ENCODE measurements around the gene ZNF532.

The ZNF532 gene

DNA sequence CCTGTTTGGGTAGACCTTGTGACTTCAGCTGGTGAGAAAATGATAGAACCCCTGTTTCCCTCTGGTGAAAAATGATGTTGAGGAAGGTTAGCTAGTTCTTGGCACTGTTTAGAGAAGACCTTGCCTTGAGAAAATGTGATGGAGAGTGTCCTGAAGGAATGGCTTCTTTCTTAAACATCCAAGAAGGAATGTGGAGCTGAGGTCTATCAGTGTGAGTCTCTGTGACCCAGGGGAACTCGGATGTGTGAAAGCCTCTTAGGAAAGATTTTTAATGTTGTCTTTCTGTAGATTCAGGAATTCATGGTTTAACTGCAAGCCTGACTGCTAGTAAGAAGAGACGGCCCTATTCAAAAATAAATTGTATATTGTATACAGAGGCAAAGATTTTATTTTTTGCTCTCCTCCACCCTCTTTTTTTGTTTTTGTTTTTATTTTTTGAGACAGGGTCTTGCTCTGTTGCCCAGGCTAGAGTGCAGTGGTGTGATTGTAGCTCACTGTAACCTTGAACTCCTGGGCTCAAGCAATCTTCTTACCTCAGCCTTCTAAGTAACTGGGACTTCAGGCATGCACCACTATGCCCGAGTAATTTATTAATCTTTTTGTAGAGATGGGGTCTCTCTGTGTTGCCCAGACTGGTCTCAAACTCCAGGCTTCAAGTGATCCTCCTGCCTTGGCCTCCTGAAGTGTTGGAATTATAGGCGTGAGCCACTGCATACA, 87.5 kb downstream of the ZNF532 start:
- DNase-seq, result no peak

- DNase-seq, result no peak
These were observed 88.2 kb downstream of the ZNF532 start for GRCh38 chr18:58952858-58953257.

DNA sequence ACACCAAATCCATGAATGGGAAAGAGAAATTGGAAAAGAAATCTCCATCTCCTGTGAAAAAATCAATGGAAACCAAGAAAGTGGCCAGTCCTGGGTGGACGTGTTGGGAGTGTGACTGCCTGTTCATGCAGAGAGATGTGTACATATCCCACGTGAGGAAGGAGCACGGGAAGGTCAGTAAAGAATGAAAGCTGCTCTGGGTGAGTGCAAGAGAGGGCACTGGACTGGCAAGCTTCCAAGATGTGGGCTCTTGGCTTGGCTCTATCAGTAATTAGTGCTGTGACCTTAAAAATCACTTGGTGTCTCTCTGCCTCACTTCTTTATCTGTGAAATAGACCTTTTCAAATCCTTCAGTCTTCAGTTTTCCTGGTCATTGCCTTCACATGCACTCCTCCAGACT, 89.0 kb downstream of the ZNF532 start:
- no peak for DNase-seq

- DNase-seq, result no peak
These were observed 90.3 kb downstream of the ZNF532 start for GRCh38 chr18:58955001-58955400.

DNA sequence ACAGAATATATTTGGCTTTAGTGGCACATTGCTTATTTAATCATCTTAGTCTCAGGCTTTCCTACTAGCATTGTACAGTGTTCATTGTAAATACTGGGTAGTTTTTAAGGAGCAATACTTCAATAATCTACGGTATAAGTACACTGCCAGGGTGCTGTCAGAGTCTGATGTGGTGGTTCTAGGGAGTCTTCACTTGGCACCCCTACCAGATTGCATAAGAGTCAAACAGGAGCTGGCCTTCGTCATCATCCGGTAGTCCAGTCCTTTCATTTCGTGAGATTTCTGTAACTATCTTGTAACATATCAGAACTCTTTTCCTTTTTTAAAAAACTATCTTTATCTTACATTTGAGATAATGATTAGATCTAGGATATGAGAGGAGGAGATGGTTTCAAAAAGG, 91.1 kb downstream of the ZNF532 start:
- no peak for DNase-seq

DNA sequence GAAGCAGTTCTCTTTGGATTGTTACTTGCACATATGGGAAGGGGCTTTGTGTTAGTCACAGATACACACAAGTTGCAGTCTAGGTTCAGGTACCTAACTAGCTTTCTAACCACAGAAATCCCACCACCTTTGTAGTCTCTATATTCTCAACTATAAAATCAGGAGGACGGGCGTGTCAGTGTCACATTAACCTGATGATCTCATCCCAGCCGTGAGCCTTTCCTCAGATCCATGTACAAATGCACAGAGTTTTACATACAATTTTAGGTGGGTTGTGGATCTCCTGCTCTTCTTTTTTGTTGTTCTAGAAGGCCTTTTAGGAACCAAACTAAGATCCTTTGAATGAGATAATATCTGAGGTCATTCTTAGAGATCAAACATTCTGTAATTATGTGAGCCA, 94.0 kb downstream of the ZNF532 start:
- DNase-seq, result no peak

DNA sequence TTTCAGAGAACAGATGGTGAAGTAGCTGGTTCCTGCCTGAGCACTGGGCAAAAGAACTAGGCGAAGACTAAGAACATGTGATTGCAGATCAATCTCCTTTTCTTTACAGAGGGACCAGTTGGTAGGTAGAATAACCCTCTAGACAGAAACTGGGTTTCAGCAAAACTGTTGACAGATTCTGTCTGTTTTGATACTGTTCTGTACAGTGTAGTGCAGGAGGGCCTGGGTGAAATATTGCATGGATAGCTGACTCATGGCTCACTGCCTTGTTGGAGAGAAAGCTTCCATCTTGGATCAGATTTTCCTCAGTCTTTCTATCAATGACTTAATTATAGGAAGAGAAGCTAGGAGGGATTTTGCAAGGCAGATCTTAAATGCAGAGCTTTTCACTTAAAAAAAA, 95.8 kb downstream of the ZNF532 start:
- no peak for DNase-seq

DNA sequence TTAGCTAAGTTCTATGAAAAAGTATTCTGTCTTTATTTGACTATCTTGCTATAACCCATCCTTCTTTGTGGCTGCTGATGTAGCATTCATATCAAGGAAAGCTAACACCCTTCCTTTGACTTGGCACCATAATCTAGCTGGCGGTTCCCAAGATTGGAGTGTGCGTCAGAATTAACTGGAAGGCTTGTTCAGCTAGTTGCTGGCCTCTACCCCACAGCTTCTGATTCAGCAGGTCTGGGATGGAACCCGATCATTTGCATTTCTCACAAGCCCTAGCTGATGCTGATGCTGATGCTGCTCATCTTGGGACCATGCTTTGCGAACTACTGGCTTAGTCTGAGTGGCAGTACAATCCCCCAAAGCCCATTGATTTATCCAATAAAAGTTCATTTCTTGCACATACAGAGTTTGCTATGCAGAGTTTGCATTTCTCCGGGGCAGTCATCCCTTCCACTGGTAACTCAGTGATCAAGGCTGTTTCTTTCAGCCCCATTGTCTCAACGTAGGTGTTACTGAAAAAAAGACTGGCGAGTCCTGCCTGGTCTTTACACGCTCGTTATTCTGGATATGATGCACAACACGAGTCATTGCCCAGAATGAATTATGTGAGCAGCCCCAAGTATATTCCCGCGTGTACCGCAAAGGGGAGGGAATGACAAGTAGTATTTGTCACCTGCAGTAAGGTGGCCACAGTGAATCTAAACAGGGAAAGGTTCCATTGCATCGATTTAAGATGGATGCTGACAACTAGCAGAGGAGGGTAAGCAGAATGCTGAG, 96.5 kb downstream of the ZNF532 start:
- no peak for DNase-seq

DNA sequence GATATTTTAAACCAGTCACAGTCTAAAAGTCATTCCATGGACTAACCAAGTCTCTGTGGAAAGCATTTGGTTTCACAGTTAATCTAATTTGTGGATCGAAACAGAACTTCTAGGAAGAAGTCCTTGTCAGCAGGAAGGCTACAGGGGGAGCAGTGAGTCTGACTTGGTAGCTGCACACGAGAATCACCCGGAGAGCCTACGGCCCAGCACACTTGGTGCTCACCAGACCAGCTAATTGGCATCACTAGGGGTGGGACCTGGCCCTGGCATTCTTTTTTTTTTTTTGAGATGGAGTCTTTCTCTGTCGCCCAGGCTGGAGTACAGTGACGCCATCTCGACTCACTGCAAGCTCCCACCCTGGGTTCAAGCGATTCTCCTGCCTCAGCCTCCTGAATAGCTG, 97.7 kb downstream of the ZNF532 start:
- DNase-seq, result no peak

GRCh38 chr18:58965291-58966004, 100.8 kb downstream of the ZNF532 start:
- no peak for DNase-seq

DNA sequence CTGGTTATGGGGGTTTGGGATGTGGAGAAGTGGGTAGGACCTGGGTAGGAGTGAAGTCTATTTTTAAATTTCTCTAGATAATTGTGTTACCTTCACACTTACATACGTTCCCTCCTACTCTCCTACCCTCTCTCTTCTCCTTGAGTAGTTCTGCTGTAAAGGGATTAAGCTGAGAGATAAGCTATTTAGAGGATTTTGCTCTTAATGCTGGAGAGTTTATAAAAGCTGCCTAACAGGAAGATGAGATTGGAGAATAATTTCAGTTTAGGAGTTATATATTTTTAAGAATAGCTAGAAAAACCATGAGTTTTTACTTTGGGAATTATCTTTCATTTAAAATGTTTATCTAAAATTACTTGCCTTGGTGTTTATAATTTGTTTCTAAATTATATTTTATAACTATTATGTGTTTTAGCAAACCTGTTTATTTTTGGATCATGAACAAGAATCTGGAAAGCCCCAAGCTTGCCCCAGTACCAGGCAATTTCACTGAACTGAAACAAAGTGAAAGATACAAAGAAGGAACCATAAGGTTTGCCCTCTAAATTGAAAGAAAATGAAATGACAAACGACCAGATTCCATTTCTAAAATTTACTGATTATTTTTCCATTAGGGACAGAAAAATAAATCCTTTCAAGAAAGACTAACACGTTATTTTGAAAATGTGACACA, 101.5 kb downstream of the ZNF532 start:
- no peak for DNase-seq

DNA sequence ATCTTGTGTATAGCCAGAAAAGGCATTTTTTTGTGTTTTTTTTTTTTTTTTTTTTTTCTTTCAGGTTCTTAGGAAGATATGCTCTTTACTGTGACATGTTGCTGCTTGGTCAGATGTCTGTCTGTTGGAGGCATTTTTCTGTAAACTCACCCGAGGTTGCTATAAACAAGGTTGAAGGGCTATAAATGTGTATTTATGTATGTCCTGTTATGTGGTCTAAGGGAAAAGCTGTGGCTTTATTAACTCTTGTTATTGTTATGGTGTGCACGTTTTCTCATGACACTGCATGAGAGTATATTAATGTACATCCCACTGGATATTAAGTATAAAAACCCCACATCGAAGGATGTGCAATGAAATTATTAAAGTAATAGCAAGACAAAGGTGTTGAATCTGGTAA, 102.0 kb downstream of the ZNF532 start:
- no peak for DNase-seq

- no peak for DNase-seq
These were observed 103.1 kb downstream of the ZNF532 start for GRCh38 chr18:58967751-58968254.

DNA sequence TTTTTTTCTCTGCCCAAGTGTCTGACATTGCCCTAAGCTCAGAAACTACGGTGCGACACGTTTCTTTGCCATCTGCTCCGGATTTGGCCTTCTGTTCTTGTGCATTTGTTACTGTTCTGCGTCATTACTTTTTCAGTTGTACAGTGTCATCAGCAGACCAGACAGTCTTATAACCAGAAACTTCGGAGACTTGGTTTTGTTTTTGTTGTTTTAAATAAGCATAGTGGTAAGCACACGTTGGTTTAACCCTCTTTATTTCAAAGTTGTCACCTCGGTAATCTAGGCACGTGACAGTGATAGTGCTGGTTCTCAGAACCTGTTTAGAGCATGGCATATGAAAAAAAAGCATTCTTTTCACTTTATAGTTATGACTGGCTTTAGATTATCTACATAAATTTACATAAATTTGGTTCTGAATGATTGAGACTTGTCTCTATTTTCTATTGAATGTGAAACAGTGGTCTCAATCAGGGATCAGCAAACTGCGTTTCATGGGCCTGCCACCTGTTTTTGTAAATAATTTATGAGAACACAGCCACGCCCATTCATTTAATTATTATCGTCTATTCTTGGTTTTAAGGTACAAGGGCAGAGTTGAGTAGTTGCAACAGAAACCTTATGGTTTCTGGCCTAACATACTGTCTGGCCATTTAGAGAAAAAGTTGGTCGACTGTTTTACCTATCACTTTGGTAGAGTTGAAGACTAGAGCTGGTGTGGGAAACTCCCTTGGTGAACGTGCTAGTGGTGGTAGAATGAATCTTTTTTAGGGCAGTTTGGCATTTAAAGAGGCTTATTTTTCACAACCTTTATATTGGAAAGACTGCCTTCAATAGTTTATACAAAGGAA, 106.5 kb downstream of the ZNF532 start:
- no peak for DNase-seq

DNA sequence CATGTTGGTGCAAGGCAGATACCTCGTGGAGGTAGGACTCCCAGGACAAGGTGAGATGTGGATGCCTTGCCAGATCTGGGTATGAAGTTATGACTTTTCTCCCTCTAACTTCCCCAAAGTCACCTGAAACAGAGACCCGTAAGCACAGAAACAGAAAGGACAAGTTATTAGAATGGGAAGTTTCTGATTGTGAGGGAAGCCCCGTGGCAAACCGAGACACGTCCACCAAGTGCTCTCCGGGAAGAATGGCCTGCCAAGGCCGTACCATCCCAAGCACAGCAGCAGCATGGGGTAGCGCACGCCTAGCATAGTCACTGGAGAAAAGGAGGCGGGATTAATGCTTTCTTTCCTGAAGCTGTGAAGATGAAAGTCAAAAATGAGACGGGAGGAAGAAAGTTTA, 110.6 kb downstream of the ZNF532 start:
- no peak for DNase-seq

- no peak for DNase-seq
These were observed 111.1 kb downstream of the ZNF532 start for GRCh38 chr18:58975781-58976180.

DNA sequence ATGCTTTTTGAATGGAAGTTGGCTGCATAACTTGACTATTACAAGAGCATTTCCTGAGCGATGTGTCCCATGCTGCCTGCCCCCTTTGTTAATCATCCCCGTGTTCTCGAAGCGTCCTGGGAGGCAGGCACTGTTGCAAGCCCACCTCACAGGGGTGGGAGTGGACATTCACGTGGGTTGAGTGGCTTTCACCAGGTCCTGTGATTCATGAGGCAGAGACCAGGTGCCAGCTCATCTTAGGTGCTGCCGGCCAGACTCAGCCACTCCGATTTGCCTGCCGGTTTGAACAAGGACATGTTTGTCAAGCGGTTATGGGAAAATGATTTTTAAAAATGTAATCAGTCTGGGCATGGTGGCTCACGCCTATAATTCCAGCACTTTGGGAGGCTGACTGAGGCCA, 112.5 kb downstream of the ZNF532 start:
- no peak for DNase-seq

- DNase-seq, result no peak
These were observed 113.1 kb downstream of the ZNF532 start for GRCh38 chr18:58977801-58978200.

- no peak for DNase-seq
These were observed 114.2 kb downstream of the ZNF532 start for GRCh38 chr18:58978916-58979315.

- no peak for DNase-seq
These were observed 114.9 kb downstream of the ZNF532 start for GRCh38 chr18:58979615-58980014.

DNA sequence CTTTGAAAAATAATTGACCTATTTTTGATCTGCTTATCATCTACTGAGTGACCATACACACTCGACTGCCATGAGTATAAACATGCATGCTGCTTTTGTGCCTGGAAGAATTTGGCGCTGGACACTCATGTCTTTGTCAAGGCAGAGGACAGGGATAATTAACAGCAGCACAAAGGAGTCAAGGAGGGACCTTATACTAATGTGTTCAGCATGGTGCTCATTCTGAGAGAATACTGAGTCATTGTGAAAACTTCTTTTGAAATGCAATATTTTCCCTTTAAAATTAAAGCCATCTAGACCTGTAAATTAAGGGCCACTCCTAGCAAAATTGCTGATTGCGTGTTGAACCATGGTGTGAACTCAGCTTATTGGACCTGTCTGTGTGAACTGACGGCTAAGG, 116.3 kb downstream of the ZNF532 start:
- DNase-seq, result no peak
